HS-5 (cell line): ENCODE measurements around the gene CASK.
A peak's percentile ranks its signal among the peaks of the same experiment; 100 is the strongest.

Source experiments
- DNase-seq: peaks from one replicate; pipeline ENCODE4 v3.0.0-alpha.2; 2012; ENCODE audit warnings: low read depth

The CASK gene, protein sequence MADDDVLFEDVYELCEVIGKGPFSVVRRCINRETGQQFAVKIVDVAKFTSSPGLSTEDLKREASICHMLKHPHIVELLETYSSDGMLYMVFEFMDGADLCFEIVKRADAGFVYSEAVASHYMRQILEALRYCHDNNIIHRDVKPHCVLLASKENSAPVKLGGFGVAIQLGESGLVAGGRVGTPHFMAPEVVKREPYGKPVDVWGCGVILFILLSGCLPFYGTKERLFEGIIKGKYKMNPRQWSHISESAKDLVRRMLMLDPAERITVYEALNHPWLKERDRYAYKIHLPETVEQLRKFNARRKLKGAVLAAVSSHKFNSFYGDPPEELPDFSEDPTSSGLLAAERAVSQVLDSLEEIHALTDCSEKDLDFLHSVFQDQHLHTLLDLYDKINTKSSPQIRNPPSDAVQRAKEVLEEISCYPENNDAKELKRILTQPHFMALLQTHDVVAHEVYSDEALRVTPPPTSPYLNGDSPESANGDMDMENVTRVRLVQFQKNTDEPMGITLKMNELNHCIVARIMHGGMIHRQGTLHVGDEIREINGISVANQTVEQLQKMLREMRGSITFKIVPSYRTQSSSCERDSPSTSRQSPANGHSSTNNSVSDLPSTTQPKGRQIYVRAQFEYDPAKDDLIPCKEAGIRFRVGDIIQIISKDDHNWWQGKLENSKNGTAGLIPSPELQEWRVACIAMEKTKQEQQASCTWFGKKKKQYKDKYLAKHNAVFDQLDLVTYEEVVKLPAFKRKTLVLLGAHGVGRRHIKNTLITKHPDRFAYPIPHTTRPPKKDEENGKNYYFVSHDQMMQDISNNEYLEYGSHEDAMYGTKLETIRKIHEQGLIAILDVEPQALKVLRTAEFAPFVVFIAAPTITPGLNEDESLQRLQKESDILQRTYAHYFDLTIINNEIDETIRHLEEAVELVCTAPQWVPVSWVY

DNA sequence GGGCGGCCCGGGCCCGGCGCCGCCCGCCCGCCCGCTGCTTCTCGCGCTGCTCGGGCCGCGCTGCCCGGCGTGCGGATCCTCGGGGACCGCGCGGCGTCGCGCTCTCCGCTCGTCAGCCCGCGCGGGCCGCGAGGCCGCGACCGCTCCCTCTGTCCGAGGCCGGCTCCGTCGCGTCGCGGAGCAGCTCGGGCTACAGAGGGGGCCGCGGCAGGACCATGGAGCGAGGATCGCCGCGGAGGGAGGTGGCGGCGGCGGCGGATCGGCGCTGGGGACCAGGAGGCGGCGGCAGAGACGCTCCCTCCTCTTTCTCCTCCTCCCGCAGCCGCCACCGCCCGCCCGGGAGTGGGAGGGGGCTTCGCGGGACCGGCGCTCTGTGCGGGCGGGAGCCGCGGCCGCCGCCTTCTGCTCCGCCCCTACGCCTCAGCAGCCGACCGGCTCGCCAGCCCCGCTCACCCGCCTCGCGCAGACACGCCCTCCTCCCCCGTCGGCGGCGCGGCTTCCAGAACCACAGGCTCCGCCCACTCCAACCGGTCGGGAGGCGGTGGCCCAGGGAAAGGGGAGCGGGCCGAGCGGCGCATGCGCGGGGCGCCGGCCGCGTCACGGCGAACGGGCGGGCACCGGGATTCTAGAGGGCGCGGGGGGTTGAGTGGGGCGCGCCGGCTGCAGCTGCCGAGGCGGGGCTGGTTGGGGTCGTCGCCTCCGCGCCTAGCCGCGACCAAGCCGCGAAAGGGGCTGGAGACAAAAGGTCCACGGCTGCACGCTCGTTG, at the start of gene CASK:
Gene CASK (minus strand): TSS at position 344 of the 767 bp plus-strand sequence. CDS start 566 bp downstream, outside the sequence.
- peak; percentile 49 for DNase-seq

DNA sequence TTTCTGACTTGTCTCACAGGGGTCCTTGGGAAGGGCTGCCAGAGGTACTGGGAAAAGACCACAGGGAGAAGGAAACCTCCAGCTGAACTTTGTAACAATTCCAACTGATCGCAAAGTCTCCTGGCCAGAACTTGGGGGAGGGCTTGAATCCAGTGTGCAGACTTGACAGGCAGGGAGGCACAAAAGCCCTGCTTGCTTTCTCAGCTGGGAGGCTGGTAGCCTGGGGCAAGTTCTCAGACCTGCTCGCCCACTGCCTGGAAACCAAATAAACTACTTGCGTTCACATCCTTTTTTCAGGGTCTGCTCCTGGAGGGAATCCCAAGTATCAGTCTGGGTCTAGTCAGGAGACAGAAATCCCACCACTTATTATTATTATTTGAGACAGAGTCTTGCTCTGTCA, 48.0 kb upstream of the CASK start:
- no peak for DNase-seq

DNA sequence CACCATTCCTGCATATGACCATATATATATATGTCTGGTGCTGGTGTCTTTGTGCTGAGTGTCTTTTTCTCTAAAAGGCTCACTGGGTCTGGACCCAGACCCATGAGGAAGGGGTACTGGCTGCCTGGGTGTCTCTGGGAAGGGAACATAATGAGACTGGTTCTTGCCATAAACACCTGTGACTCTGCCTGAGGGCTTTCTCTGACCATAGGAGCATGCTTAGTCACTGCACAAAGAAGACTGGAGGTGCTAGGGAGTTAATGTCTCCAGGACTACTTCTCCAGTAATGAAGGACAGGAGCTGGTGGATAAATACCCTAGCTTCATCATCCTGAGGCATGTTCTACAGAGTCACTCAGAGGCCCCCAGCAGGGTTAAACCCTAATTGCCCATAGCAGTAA, 47.1 kb upstream of the CASK start:
- DNase-seq = no peak

DNA sequence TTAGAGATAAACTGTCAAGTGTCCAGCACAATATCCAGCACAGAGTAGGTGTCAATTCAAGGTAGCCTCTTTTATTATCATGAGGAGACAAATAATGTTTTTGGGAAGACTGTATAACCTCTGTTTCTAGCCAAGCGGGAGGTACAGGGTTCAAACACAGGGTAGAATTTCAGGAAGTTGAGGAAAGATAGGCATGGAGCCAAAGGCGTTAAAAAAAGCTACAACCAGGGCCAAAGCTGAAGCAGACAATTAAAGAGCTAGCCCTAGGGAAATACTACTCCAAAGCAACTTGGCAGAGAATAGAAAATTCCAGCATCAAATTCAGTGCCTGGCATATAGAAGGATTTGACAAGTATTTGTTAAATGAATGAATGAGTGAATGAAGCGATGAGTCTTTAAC, 40.0 kb upstream of the CASK start:
- no peak for DNase-seq

DNA sequence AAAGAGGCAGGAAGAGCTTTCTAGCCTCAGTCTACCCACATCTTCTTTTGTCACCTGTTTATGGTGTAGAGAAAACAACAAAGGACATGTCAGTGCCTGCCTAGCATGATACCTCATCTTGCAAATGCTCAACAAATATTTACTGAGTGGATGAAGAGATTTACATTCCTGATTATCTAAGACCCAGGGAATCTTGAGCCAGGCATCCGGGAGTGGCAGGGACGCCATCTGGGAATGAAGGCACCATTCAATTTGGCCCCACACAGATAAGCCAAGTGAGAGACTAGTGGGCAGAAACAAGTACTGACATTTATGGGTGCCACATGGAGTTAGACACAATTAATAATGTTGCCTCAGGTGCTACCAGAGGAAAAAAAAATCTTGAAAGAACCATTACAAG, 36.8 kb upstream of the CASK start:
- no peak for DNase-seq

DNA sequence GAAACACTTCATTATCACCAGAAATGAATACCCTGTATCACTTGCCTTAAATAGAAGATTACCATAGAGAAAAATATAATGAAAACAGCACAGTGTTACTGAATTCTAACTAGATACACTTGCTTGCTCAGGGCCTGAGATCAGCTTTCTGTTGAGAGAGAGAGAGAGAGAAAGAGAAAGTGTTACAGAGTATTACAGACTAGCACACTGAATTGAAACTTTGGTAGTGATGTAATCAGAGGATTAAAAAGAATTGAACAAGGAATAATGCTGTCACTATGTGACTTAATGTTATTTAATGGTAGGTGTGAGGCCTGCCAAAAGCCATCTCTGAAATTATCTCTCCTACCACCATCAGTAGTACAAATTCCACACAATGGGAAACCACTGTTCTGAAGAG, 35.5 kb upstream of the CASK start:
- DNase-seq = no peak

DNA sequence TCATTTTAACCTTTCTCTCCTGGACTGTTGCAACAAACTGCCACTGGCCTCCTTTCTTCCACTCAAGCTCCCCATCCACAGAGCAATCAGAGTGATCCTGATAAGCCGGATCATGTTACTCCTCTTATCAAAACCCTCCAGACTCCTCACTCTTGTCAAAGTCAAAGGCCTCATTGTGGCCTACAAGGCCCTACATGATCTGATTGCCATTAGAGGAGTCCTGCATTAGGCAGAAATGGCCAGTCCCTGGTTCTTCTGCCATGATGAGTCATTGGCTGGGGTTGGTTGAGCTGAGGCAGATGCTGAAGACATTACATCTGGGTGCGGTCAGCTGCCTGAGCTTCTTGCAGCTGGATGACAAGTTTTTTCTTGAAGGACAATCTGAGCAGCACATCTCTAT, 32.7 kb upstream of the CASK start:
- DNase-seq = no peak

DNA sequence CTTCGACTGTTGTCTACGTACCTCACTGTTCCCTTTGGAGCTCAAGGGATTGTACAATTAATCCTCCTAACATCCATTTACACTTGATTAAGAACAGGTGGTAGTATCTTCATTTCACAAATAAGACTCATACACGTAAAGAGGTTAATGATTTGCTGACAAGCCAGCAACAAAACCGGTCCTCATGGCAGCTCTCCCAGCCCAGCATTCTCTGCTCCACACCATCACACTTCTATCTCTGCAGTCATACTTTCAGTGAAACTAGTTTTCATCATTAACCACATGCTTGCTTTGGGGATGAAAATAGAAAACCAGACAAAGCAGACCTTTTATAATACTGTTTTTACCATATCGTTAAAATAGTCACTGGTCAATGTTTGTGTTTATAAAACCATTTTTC, 28.7 kb upstream of the CASK start:
- DNase-seq = no peak

DNA sequence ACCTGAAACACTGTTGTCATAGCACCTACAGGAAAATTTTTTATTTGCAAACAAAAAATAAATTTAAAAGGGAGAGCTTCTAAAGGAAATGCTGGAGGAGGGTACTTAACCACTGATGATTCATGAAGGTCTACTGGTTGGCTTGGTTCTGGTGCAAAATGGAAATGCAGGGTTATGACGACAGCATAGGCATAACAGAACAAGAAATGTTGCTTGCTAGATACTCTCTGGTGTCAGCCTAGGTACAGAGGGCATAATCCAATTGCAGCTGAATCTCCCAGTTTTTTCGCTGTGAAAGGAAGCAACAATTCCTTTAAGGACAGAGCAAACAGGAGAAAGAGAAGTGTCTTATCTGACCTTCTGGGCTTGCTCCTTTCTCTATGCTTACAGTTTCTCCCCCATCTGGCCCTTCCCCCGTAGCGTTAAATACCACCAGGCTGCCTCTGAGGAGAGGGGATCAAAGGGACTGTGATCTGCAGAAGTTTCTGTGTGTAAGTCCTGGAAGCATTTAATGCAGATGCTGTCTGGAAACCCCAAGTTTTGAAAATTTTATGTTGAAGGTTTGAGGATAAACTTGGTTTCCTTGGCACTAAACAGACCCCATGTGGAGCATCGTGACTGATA, 23.7 kb upstream of the CASK start:
- DNase-seq = no peak

DNA sequence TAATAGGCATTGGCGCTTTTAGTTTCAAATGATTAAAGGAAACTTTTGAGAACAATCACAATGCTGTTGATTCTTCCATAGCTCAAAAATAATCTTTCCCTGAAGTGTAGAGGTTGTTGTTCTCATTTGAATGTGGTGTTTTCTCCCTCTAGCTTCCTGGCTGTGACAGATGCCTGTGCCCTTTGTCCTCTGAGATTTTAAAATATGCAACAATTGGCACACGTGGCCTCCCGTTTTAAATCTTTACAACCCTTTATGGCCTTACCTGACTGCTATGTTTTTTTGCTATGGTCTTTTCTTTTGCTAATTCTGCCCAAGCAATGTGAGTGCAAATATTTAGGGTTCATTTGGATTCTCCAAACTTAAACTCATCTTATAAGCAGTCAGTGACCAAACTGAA, 22.9 kb upstream of the CASK start:
- no peak for DNase-seq

DNA sequence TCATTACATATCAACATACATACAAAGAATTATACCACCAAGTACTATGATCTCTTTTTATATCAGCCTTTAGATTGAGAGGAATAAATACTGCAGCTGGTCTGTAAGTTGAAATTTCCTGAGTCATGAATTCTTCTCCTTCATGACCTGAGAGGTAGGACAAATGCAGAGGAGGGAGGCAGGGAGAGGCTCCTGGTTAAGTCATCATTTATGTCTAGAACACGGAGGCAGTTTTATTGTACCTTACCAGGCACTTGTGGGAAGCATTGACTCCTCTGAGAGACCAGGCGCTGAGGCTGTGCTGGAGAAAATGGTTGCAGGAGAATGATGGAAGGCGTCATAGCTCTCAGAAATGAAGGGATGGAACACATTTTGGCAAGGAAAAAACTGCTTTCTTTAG, 12.5 kb upstream of the CASK start:
- DNase-seq = no peak

DNA sequence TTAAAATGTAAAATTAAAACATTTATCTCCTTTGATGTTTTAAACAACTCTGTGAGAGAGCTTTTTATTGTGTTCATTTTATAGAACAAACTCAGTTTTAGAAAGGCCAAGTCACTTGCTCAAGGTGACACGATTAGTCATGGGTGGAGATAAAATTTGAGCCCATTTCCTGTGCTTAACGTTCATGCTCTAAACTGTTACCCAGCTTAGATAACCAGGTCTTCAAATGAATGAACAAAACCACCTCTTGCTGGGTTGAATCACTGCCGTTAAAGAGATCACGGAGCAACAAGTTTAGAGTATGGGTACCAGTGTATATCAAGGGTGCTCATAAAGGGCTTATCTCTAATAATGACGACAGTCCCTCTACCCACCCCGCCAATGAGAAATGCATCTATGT, 10.2 kb upstream of the CASK start:
- DNase-seq = no peak

DNA sequence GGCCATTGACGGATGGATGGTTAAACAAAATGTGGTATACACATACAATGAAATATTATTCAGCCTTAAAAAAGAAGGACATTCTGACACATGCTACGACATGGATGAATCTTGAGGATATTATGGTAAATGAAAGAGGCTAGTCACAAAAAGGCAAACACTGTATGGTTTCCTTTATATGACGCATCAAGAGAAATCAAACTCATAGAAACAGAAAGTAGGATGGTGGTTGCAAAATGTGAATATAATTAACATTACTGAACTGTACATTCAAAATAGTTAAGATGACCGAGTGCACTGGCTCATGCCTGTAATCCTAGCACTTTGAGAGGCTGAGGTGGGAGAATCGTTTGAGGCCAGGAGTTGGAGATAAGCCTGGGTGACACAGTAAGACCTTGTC, 9.5 kb upstream of the CASK start:
- no peak for DNase-seq

DNA sequence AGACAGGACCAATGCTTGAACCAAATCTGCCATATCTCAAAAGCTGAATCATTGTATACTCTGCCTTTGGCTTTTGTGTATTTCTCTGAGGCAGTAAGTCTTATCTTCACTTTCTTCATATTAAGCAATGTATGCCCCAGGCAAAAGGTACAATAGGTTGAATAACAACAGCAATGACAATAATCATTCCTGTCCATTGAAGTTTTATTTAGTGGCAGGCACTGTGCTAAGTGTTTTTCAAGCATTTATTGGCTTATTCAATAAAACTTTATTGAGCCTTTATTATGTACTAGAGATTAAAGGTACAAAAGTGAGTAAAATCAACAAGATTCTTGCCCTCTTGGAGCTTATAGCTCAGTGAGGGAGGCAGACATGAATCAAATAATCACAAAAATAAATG, 8.2 kb upstream of the CASK start:
- DNase-seq = no peak

DNA sequence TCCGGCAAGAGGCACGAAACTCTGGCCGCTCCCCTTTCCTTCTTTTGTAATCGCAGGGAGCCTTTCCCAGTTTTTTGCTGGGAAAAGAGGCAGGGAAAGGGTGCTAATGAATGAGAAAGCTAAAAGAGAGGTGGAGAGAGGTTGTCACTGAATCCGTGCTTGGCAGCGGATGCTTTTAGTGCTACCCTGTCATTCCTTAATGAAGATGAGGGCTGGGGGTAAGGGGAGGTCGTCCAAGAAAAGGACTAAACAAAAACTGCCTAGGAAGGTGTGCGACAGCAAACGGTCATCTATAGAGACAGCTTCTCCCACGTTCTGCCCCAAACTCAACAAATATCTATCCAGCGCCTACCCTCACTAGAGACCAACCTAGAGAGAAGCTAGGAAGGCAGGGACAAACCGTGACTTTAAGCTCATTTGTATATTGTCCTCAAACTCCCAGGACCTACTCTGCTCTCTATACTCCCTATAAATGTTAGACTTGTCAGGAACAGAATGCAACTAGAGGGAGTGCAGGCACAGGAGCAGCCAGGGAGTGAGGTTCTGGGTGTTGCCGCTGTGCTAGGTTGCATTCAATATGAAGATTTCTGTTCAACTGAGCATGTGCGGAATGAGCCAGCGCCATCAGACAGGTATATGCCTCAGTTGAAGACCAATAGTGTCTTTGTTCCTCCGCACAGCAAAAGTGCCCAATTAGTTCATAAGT, 777 bp upstream of the CASK start:
- no peak for DNase-seq

DNA sequence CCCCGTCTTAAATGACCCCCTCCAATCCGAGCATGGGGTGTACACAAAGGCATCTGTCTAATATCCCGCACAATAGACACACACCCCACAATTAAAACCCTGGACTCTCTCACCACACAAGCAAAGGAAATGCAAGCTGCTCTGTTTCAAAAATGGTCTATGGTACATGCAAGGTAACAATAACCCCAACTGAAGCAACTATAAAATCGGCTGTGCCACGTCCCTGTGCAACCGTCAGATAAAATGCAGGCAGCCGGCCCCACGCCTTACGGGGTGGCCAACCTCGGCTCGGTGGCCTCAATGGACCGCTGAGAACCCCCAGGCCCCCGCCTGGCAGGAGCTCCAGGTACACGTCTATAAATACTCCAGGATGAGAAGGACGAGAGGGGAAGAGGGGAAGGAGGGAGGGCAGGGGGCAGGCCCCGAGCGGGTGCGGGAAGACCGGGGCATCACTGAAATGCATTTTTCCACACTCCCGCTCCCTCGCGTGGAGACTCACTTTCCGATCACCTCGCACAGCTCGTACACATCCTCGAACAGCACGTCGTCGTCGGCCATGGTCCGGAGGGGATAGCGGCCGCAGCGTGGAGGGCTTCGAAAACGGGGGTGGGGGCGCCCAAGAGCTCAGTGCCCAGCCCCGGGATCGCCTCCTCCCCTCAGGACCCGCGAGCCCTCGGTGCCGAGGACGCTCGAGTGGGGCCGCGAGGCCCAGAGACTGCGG, 763 bp downstream of the CASK start:
- DNase-seq = no peak

DNA sequence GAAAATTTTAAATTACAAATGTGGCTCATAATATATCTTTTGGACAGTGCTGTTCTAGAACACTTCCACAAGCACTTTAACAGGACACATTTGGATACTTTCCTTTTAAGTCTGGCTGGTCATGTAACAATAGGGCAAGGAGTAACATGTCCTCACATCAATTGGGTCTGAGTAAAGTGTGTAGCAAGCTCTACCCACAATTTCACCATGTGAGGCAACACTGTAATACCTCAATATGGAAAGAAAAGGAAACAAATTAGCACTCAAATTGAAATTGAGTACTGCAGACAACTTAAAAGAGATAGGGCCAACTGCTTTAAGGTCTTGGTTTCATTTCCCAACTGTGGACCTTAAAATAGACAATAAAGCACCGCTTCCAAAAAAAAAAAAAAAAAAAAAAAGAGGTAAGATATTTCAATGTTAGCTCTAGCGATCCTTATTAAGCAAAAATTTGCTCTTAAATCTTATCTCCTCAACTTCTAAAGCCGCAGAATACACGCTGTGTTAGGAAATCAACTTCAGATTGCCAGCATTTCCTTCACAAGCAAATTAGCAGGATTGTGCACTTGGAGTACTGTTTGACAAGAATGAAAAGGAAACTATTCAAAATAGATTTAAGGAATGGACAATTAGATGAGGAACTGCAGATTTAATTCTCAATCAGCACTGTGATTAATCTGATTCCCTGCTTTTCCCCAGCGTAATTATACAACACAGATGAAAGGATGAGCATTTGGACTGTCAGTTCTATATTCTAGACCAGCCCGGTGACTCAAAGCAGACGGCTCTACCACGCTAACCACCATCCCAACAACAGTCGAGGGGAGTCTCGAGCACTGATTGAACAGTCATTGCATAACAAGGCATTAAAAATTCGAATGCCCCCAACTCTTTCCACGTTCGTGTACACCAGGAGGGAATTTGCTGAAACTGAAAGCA, 1.6 kb downstream of the CASK start:
- no peak for DNase-seq

DNA sequence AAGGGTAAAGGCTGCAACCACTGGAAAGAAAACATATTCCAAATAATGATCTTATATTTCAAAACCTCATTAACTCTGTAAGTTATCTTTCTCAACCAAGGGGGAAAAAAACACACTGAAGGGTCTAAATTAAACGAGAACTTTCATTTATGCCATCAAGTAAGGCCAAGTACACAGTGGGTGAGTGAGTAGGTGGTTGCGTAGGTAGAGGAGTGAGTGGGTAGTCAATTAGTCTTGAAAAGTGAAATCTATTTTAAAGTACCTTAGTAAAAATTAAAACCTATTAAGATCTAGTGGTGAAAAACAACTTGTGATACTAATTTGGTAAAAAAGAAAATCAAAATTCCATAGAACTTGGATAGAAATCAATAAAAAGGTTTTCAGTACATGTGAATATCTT, 3.5 kb downstream of the CASK start:
- DNase-seq = no peak

DNA sequence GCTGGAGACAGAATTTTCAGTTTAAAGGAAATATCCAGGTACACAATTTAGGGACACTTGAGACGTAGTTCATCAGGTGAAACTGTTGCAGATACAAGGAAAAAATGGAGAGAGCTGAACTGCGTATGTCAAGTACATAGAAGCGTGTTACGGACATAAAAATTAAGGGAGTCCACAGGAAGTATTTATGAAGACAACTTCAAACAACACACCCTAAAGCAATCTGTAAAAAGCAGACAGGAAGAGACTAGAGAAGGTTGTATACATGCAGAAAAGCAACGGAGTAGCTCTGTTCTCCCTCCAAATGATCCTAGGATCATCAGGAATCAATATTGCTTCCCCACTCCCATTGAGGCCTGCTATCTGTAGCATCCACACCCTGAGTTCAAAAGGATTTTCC, 5.8 kb downstream of the CASK start:
- DNase-seq = no peak

DNA sequence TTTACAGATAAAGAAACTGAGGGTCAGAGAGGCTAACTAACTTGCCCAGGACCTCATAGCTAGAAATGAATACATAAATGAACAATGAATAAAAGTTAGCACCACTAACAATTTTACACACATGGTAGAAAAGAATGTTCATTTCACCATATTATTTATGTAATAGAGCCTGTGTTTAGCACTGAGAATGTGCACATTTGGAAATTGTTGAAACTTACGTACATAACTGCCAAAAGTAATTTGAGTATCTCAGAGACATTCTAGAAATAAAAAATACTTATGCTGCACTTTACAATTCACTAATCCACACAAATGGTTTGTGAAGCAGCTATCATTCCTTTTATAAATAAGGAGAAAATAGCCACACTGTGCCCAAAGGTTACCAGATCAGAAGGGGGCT, 9.9 kb downstream of the CASK start:
- no peak for DNase-seq
